GM23248 (cell line): ENCODE measurements around the gene CAMTA1. TPM values are rescaled to one million over a fixed set of nuclear protein-coding genes. Genes with fewer than 3 reads are reported as not detected.

Experiments used
- DNase-seq: peaks from one replicate; pipeline ENCODE4 v3.0.0-alpha.2; 2015
- H2AFZ ChIP-seq: fragments of 200-600 bp; sonication (generic); 2 replicates; pipeline ENCODE4 v1.6.1; 2016; ENCODE audit warnings: antibody characterized with exemption
- H3F3A ChIP-seq: fragments of 200-600 bp; sonication (generic); 2 replicates; pipeline ENCODE4 v1.6.1; 2016; ENCODE audit warnings: mild to moderate bottlenecking, antibody characterized with exemption, mixed run types; ENCODE audit not compliant: insufficient read depth
- H3K27ac ChIP-seq: fragments of 200-600 bp; sonication (generic); 2 replicates; pipeline ENCODE4 v1.5.1; 2016; ENCODE audit warnings: mild to moderate bottlenecking
- H3K27me3 ChIP-seq: fragments of 200-600 bp; sonication (generic); replicated peaks from 2 replicates; pipeline ENCODE4 v1.6.1; 2016; ENCODE audit warnings: mild to moderate bottlenecking; ENCODE audit not compliant: insufficient read depth
- H3K36me3 ChIP-seq: fragments of 200-600 bp; sonication (generic); 2 replicates; pipeline ENCODE4 v1.6.1; 2016; ENCODE audit warnings: low read depth, mild to moderate bottlenecking
- H3K4me1 ChIP-seq: fragments of 200-600 bp; sonication (generic); 2 replicates; pipeline ENCODE4 v1.6.1; 2016; ENCODE audit warnings: mild to moderate bottlenecking; ENCODE audit not compliant: insufficient read depth
- H3K4me2 ChIP-seq: fragments of 200-600 bp; sonication (generic); one replicate; pipeline ENCODE4 v1.6.1; 2016; ENCODE audit warnings: mild to moderate bottlenecking; ENCODE audit not compliant: unreplicated experiment
- H3K4me3 ChIP-seq: fragments of 200-600 bp; sonication (generic); 2 replicates; pipeline ENCODE4 v1.5.1; 2016; ENCODE audit warnings: mild to moderate bottlenecking
- H3K79me2 ChIP-seq: fragments of 200-600 bp; sonication (generic); 2 replicates; pipeline ENCODE4 v1.6.1; 2016; ENCODE audit warnings: mild to moderate bottlenecking; ENCODE audit not compliant: insufficient read depth
- H3K9ac ChIP-seq: fragments of 200-600 bp; sonication (generic); 2 replicates; pipeline ENCODE4 v1.6.1; 2016; ENCODE audit warnings: mild to moderate bottlenecking
- H3K9me2 ChIP-seq: fragments of 200-600 bp; sonication (generic); 2 replicates; pipeline ENCODE4 v1.6.1; 2016; ENCODE audit warnings: mixed run types, mild to moderate bottlenecking, moderate library complexity; ENCODE audit not compliant: insufficient read depth
- H3K9me3 ChIP-seq: fragments of 200-600 bp; sonication (generic); one replicate; pipeline ENCODE4 v1.6.1; 2017; ENCODE audit warnings: low read depth
- H4K20me1 ChIP-seq: fragments of 200-600 bp; sonication (generic); 2 replicates; pipeline ENCODE4 v1.6.0; 2016; ENCODE audit not compliant: insufficient read depth
- EZH2 ChIP-seq: fragments of 200-600 bp; sonication (generic); IDR thresholded peaks from 2 replicates; pipeline ENCODE4 v1.6.1; 2018; ENCODE audit warnings: antibody characterized with exemption, mild to moderate bottlenecking; ENCODE audit not compliant: insufficient read depth, poor library complexity, severe bottlenecking
- EZH2phosphoT487 ChIP-seq: fragments of 200-600 bp; sonication (generic); IDR thresholded peaks from 2 replicates; pipeline ENCODE4 v1.6.1; 2018; ENCODE audit warnings: antibody characterized with exemption, moderate library complexity, mild to moderate bottlenecking, low read depth; ENCODE audit not compliant: insufficient read depth
- WGBS, 2 experiments: methylation state at CpG; one replicate each; pipeline ENCODE4 v1.1.6; 2015 to 2017; ENCODE audit warnings: low lambda C conversion rate in 2 of 2, low coverage in 1 of 2; ENCODE audit errors: missing lambda C conversion rate in 2 of 2; 5-methylcytosine and 5-hydroxymethylcytosine counted together
- in situ Hi-C: fragments of 300-500 bp; cut with MboI; formaldehyde crosslinking; loops from 2 replicates; pipeline ENCODE4 v1.15.0; 2020
- polyA plus RNA-seq: library from polyadenylated mRNA; unstranded; fragments of >200 nt; fragmentation: Nextera tagmentation; extraction: Ambion mirVana; gene quantifications from 2 replicates; pipeline ENCODE4 v1.2.1, GENCODE V29; 2016
- total RNA-seq: library from RNA; depleted of rRNA; stranded (reverse); fragments of >200 nt; shearing (Covaris generic); gene quantifications from 2 replicates; pipeline ENCODE4 v1.2.3, GENCODE V29; 2014

CAMTA1 gene
- total and polyA plus RNA-seq, 2 experiments from 2014 or later = 50.1 to 165 TPM

DNA sequence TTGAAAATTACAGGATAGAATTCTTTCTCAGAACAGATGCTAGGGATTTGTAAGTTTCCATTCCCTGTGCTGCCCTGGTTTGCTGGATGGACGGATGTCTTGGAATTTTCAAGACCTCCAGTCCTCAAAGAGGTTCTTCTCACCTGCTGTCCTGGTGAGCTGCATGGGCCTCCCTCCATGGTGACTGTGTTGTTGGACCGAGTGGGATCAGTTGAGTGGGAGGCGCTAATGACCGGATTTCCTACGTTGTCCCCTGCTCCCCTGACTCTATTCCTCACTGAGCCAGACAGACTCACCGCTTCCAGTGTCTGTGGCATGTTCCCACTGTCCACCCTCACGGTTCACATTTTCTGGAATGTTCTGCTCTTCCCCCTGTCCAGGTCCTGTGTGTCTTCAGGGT is 229.8 kb downstream of the CAMTA1 start:
- WGBS, 2 experiments = 60 to 67% methylated on average over 7 of the region's 7 CpGs
- Histone ChIP-seq H3K4me3 (no peak overlapping the region), H3K36me3 (no peaks in the 10 kb centered on the region), H2AFZ (no peak overlapping the region), H3K4me1 (no peaks in the 10 kb centered on the region), H3K4me2 (no peak overlapping the region), H3K9me2 (no peaks in the 10 kb centered on the region), H3K79me2 (no peaks in the 10 kb centered on the region), H3K9ac (no peak overlapping the region), H3K9me3 (no peaks in the 10 kb centered on the region), H3K27ac (no peak overlapping the region), H3K27me3 (peaks cover 36% of the 10 kb centered on the region; the same call in 1 of the 2 replicates), H3F3A (no peaks in the 10 kb centered on the region), H4K20me1 (no peaks in the 10 kb centered on the region)
- DNase-seq = no peak
- in situ Hi-C loops = no loop called here
- TF ChIP-seq EZH2 (no peak), EZH2phosphoT487 (no peak)

GRCh38 chr1:7018351-7018750 is 233.1 kb downstream of the CAMTA1 start:
- no peak overlapping the region for H2AFZ ChIP-seq
- H3K9me2 ChIP-seq = no peaks in the 10 kb centered on the region
- no peaks in the 10 kb centered on the region for H3K36me3 ChIP-seq
- in situ Hi-C loops = no loop called here
- H3K27ac ChIP-seq = no peak overlapping the region
- H3F3A ChIP-seq = no peaks in the 10 kb centered on the region
- WGBS, 2 experiments = 60 to 62% methylated on average over 7 of the region's 7 CpGs
- no peak for DNase-seq
- H3K4me2 ChIP-seq = no peak overlapping the region
- no peak overlapping the region for H3K9ac ChIP-seq
- H3K4me3 ChIP-seq = no peak overlapping the region
- H3K4me1 ChIP-seq = no peaks in the 10 kb centered on the region
- H3K27me3 ChIP-seq = peaks cover 55% of the 10 kb centered on the region
- H3K9me3 ChIP-seq = no peaks in the 10 kb centered on the region
- H4K20me1 ChIP-seq = no peaks in the 10 kb centered on the region
- H3K79me2 ChIP-seq = no peaks in the 10 kb centered on the region
- TF ChIP-seq EZH2 (no peak), EZH2phosphoT487 (no peak)

DNA sequence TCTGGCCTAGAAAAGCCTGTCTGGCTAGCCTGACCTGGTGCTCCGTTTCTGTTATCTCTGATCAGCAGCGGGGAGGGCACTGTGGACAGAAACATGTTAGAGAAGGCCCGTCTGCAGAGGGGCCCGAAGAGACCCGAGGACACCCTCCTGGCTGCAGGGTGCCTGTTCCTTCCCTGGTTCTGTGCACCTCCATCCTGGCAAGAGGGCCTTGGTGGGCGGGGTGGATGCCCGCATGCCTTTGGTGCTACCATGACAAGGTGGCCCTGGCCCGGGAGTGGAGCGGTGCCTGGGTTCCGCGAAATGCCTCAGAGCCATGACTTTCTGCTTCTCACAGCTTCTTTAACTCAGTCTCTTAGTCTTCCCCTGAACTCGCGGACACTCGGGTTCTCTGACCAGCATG is 233.6 kb downstream of the CAMTA1 start:
- Histone ChIP-seq H3K27me3 (peaks cover 58% of the 10 kb centered on the region), H4K20me1 (no peaks in the 10 kb centered on the region), H3K4me2 (no peak overlapping the region), H3K4me3 (no peak overlapping the region), H3K4me1 (no peaks in the 10 kb centered on the region), H3K9ac (no peak overlapping the region), H2AFZ (no peak overlapping the region), H3K36me3 (no peaks in the 10 kb centered on the region), H3K79me2 (no peaks in the 10 kb centered on the region), H3K9me2 (no peaks in the 10 kb centered on the region), H3K27ac (no peak overlapping the region), H3K9me3 (no peaks in the 10 kb centered on the region), H3F3A (no peaks in the 10 kb centered on the region)
- 70 to 75% methylated on average over 14 of the region's 14 CpGs for WGBS, 2 experiments
- in situ Hi-C loops = no loop called here
- no peak for DNase-seq
- TF ChIP-seq EZH2 (no peak), EZH2phosphoT487 (no peak)

- in situ Hi-C loops = no loop called here
- no peaks in the 10 kb centered on the region for H4K20me1 ChIP-seq
These were observed 234.3 kb downstream of the CAMTA1 start for GRCh38 chr1:7019510-7019909.

DNA sequence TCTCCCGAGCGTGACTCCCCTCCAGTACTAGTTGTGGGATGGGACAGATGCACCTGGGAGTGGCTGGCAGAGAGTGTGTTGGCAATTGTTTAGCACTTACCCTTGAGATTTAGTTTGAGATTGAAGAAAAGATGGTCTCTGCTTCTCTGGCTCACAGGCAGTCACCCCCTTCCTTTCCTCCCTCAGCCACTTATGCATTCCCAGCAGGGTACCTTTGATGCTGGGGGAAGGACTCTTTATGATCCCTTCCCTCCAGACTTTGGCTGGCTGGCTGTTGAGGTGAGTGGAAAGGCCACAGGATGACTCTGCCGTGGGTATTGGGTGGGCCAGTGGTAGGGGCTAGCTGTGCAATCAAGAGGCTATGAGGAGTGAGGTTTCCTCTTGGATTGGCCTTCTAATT is 236.8 kb downstream of the CAMTA1 start:
- 43 to 56% methylated on average over 3 of the region's 3 CpGs for WGBS, 2 experiments
- no peaks in the 10 kb centered on the region for H3K36me3 ChIP-seq
- H3K79me2 ChIP-seq = no peaks in the 10 kb centered on the region
- DNase-seq = no peak
- no peaks in the 10 kb centered on the region for H3F3A ChIP-seq
- H3K27me3 ChIP-seq = peaks cover 55% of the 10 kb centered on the region
- no peak overlapping the region for H3K27ac ChIP-seq
- no peak overlapping the region for H3K4me2 ChIP-seq
- H3K4me3 ChIP-seq = no peak overlapping the region
- H3K9me2 ChIP-seq = no peaks in the 10 kb centered on the region
- no peak overlapping the region for H3K9ac ChIP-seq
- H2AFZ ChIP-seq = no peak overlapping the region
- in situ Hi-C loops = no loop called here
- H3K4me1 ChIP-seq = no peaks in the 10 kb centered on the region
- no peaks in the 10 kb centered on the region for H3K9me3 ChIP-seq
- no peak for TF ChIP-seq EZH2phosphoT487
- TF ChIP-seq EZH2 = no peak
- no peaks in the 10 kb centered on the region for H4K20me1 ChIP-seq

More at GRCh38 chr1:7019510-7019909, 234.3 kb downstream of the CAMTA1 start:
- 41 to 48% methylated on average over 9 of the region's 9 CpGs for WGBS, 2 experiments
- Histone ChIP-seq H3K79me2 (no peaks in the 10 kb centered on the region), H3K9me3 (no peaks in the 10 kb centered on the region), H3K9me2 (no peaks in the 10 kb centered on the region), H3K4me3 (no peak overlapping the region), H3K9ac (no peak overlapping the region), H3K4me2 (no peak overlapping the region), H3K27me3 (peaks cover 58% of the 10 kb centered on the region), H2AFZ (no peak overlapping the region), H3K4me1 (no peaks in the 10 kb centered on the region), H3K27ac (no peak overlapping the region), H3K36me3 (no peaks in the 10 kb centered on the region), H3F3A (no peaks in the 10 kb centered on the region)
- TF ChIP-seq EZH2phosphoT487 (no peak), EZH2 (no peak)
- DNase-seq = no peak
